ENCODE data around the gene ARAP1. TPM values are rescaled to one million over a fixed set of nuclear protein-coding genes. Genes with fewer than 3 reads are reported as not detected.

ARAP1 gene
- polyA plus RNA-seq, 3 donors from 2014 or later = 4.7 to 34.6 (median 16.4) TPM

DNA sequence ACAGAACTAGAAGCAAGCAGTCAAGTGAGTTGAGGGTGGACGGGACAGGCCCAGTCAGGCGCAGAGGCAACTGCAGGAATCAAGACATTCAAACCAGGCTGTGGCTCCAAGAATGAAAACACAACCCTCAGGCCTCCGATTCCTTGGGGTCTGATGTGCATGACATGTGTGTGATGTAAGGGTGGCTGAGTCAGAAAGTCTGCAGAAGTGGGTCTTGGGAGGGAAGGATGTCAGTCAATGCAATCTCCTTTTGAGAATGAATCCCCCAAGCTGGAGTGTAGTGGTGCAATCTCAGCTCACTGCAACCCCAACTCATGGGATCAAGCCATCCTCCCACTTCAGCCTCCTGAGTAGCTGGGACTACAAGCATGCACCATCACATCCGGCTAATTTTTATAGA lies 62.0 kb downstream of the ARAP1 start:
- Mint-ChIP-seq H3K27me3 (ENCODE audit: low read depth in 3 of 3) (peaks cover 0 to 13% (median 5%) of the 10 kb centered on the region in 3 donors), H3K27ac (peak overlapping the region in 5 of 6 donors; percentile 52 to 93 (median 60)), H3K4me3 (no peak overlapping the region), H3K4me1 (peaks cover 21 to 35% of the 10 kb centered on the region in 2 donors), H3K36me3 (peaks cover 10 to 45% (median 11%) of the 10 kb centered on the region in 3 donors), H3K9me3 (no peaks in the 10 kb centered on the region)
- no peak for DNase-seq

DNA sequence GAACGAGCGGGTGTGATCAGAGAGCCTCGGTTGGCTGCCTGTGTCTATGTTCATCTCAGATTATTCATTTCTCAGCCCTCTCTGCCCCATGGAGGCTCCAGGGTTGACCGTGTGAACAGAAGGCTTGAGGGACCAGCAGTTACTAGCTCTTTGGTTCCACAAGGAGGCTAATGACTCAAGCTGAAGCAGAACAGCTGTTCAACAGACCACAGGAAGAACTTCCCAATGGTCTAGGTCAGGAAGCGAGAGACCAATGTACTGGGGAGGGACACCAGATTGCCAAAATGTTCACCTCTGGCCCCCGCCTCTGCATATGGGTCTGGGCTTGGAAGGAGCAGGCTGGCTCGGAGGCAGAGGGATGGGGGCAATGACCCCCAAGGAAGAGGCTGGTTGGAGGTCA lies 63.3 kb downstream of the ARAP1 start:
- no peaks in the 10 kb centered on the region for H3K9me3 Mint-ChIP-seq
- H3K4me3 Mint-ChIP-seq = no peak overlapping the region
- H3K4me1 Mint-ChIP-seq = peaks cover 17 to 25% of the 10 kb centered on the region in 2 donors
- H3K36me3 Mint-ChIP-seq = peaks cover 4 to 36% (median 5%) of the 10 kb centered on the region in 3 donors
- peaks cover 0 to 12% (median 2%) of the 10 kb centered on the region in 3 donors for H3K27me3 Mint-ChIP-seq (ENCODE audit: low read depth in 3 of 3)
- H3K27ac Mint-ChIP-seq = peak overlapping the region in 3 of 6 donors; percentile 35 to 46 (median 43)
- DNase-seq = no peak

DNA sequence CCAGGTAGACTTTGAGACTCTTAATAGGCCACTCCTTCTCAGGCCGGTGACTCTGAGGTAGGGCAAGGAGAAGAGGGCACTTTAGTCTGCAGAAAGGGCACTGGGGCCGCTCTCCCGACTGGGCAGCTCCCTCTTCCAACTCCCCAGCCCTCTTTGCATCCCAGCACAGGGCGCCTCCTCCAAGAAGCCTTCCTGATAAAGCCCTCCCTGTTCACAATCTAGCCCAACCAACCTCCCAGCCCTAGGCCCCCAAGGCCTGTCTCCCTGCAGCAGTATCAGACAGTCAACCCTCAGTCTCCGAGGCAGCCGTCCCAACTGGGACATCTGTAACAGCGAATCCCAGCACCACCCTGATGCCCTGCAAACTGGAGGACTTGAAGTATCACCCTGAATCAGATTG lies 63.7 kb downstream of the ARAP1 start:
- H3K27ac Mint-ChIP-seq = peak overlapping the region in 5 of 6 donors; percentile 40 to 80 (median 58)
- no peak for DNase-seq
- H3K27me3 Mint-ChIP-seq (ENCODE audit: low read depth in 3 of 3) = peaks cover 0 to 12% (median 2%) of the 10 kb centered on the region in 3 donors
- H3K9me3 Mint-ChIP-seq = no peaks in the 10 kb centered on the region
- H3K36me3 Mint-ChIP-seq = peaks cover 4 to 36% (median 5%) of the 10 kb centered on the region in 3 donors
- H3K4me3 Mint-ChIP-seq = no peak overlapping the region
- H3K4me1 Mint-ChIP-seq = peaks cover 20 to 23% of the 10 kb centered on the region in 2 donors

DNA sequence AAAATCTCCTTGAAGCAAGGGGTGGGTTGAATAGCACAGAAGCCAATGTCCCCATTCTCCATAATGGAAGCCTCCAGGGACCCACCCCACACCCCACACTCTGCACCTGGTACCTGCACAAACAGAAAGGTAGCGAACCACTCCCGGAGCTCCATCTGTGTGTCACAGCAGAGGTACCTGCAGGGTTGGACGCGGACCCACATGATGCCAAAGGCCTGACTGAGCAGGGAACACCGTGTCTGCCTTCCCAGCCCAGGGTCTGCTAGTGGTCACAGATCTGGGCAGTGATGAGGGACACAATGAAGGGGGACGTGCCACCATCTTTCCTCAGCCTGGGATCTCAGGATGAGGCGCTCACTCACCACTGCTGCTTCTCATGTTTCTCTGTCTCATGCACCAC lies 64.9 kb downstream of the ARAP1 start:
- no peaks in the 10 kb centered on the region for H3K9me3 Mint-ChIP-seq
- peak overlapping the region in 4 of 6 donors; percentile 55 to 84 (median 74) for H3K27ac Mint-ChIP-seq
- peaks cover 0 to 10% (median 3%) of the 10 kb centered on the region in 3 donors for H3K27me3 Mint-ChIP-seq (ENCODE audit: low read depth in 3 of 3)
- no peak overlapping the region for H3K4me3 Mint-ChIP-seq
- H3K36me3 Mint-ChIP-seq = peaks cover 0 to 30% (median 5%) of the 10 kb centered on the region in 3 donors
- peaks cover 20 to 25% of the 10 kb centered on the region in 2 donors for H3K4me1 Mint-ChIP-seq
- DNase-seq = no peak

DNA sequence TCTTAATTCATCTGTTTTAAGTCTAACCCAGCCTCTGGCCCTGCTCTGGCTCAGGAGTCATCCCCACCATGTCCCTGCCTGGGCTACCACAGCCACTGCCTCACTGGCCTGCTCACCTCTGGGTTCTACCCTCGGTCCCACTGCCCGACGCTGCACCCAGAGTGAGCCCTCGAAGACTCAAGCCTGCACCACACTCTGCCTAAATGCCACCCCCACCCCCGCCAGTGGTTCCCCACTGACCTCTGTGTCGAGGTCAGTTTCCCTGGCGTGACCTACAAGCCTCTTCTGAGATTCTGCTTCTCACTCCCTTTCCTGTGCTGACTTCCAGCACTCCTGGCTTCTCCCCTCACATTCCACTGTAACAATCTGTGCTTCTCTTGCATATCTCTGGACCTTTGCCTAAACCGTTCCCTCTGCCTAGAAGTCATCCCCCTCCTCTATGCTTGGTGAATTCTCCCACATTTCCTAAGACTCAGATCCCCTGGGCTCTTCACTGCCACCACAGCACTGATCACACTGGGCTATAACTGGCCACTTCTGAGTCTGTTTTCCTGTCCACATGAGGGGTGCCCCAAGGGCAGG lies 65.5 kb downstream of the ARAP1 start:
- DNase-seq = no peak
- Mint-ChIP-seq H3K9me3 (no peaks in the 10 kb centered on the region), H3K27ac (peak overlapping the region; percentile 20 to 84 (median 58)), H3K36me3 (peaks cover 0 to 29% (median 5%) of the 10 kb centered on the region in 3 donors), H3K4me3 (no peak overlapping the region), H3K27me3 (ENCODE audit: low read depth in 3 of 3) (peaks cover 0 to 10% (median 5%) of the 10 kb centered on the region in 3 donors), H3K4me1 (peaks cover 20 to 31% of the 10 kb centered on the region in 2 donors)

DNA sequence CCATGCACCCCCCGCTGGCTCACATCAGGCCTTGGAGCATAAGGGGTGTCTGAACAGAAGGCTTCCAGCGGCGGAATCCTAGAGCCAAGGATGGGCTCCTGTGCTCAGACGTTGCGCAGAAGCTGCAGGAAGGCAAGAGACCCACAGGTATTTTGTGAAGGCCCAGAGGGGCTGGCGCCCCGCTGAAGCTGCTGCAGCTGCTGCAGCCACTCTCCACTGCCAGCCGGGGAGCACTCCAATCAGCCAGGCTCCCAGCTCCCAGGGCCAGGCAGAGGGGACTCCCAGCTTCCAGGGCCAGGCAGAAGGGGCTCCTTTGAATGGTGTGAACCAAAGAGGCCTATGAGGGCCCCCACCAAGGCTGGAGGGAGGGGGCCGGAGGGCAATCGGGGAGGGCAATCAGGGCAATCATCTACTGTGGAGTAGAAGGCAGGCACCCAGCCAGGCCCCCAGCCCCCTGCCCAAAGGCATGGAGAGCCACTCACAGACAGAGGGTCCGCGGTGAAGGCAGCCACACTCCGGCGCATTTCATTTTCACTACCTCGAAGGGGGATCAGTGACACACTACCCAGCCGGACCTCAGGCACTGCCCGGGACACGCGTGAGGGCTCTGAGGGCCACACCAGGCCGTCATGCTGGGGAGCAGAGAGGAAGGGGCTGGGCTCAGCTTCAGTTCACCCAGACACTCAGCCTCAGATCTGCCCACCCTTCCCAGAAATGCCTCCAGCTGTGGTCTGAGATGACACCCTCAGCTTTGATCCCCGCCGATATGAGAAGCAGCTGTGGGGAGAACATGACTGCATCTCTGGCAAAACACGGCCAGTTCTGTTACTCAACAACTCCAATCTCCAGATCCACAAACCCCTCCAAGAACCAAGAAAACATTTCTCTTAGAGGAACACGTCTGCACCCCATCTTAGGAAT lies 66.4 kb downstream of the ARAP1 start:
- DNase-seq = no peak

DNA sequence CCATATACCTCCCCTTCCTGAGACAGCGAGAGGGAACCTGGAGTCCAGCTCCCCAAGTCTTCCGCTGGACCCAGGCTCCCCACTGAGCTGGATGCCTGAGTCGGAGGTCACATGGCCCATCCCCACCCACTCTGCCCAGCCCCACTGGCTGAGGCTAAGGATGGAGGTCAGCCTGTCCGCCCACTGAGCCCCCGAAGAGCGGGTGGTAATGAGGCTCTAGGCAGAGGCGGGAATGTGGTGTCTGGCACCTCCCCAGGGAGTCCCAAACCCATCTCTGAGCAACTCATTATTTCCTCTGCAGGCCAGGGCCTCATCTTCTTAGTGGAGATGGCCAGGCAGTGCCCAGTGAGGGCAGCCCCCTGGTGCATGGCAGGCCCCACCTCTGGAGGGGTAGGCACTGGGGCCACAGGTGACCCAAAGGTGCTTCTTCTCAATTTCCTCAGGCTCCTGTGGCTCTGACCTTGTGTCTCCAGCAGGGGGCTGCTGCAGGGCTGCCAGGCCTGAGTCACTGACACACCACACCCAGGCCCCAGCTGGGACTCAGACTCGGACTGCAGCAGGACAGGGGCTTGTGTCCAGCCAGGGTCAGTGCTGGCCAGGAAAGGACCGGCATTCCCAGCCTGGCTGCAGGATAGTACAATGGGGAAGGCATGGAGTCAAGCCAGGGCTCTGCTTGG lies 67.8 kb downstream of the ARAP1 start:
- Mint-ChIP-seq H3K9me3 (no peaks in the 10 kb centered on the region), H3K36me3 (peaks cover 0 to 14% (median 0%) of the 10 kb centered on the region in 3 donors), H3K4me1 (peaks cover 11 to 25% of the 10 kb centered on the region in 2 donors), H3K4me3 (no peak overlapping the region), H3K27ac (peak overlapping the region in 1 of 6 donors; percentile 67), H3K27me3 (ENCODE audit: low read depth in 3 of 3) (peaks cover 6 to 15% (median 13%) of the 10 kb centered on the region in 3 donors)
- DNase-seq = peak in 2 of 3 donors; percentile 25 to 39

More for the DNA sequence above, 66.4 kb downstream of the ARAP1 start:
- peaks cover 0 to 24% (median 5%) of the 10 kb centered on the region in 3 donors for H3K36me3 Mint-ChIP-seq
- H3K9me3 Mint-ChIP-seq = no peaks in the 10 kb centered on the region
- H3K4me3 Mint-ChIP-seq = no peak overlapping the region
- peaks cover 16 to 29% of the 10 kb centered on the region in 2 donors for H3K4me1 Mint-ChIP-seq
- H3K27ac Mint-ChIP-seq = peak overlapping the region; percentile 20 to 84 (median 58)
- peaks cover 2 to 12% (median 11%) of the 10 kb centered on the region in 3 donors for H3K27me3 Mint-ChIP-seq (ENCODE audit: low read depth in 3 of 3)

DNA sequence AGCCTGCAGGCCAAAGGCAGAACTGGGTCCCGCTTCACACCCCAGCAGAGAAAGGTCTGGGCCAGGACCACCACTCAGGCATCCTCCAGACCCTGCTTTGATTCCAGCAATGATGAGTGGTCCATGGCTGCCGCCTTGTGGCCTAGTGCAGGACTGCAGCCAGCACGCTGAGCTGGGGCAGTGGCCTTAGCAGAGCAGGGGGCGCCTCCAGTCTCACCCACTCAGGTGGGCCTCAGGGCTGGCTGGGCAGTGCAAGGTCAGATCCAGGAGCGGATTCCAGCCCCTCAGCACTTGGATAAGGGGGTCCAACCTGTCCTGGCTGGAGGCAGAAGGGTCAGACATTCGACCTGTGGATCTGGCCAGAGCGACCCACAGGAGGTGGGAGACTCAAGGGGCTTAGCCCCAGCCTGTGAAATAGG lies 68.4 kb downstream of the ARAP1 start:
- DNase-seq = peak; percentile 42 to 57 (median 44)
- Mint-ChIP-seq H3K4me3 (no peak overlapping the region), H3K27ac (peak overlapping the region in 4 of 6 donors; percentile 40 to 70 (median 56))

DNA sequence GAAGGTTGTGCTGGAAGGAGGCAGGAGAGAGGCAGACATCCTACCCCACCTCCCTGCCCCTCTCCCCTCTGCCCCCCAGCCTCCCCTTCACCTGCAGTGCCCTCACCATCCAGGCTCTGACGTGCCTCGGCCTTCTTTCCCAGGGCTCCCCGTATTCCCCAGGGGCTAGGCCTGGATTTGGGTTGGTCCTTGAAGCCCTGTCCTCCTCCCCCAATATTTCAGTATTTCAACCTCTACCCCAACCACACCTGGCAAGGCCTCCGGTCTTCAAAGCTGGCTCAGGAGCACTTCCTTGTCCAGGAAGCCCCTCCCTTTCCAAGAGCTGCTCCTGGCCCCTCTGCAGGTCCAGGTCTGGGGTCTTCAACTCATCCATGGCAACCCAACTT lies 69.4 kb downstream of the ARAP1 start:
- Mint-ChIP-seq H3K36me3 (peaks cover 0 to 14% (median 0%) of the 10 kb centered on the region in 3 donors), H3K9me3 (peaks cover 0 to 1% (median 0%) of the 10 kb centered on the region in 6 donors), H3K4me3 (no peak overlapping the region), H3K4me1 (peaks cover 13 to 25% of the 10 kb centered on the region in 2 donors), H3K27me3 (ENCODE audit: low read depth in 3 of 3) (peaks cover 14 to 24% (median 15%) of the 10 kb centered on the region in 3 donors), H3K27ac (no peak overlapping the region)
- DNase-seq = no peak

More for the DNA sequence above, 68.4 kb downstream of the ARAP1 start:
- H3K36me3 Mint-ChIP-seq = peaks cover 0 to 14% (median 0%) of the 10 kb centered on the region in 3 donors
- peaks cover 6 to 20% (median 13%) of the 10 kb centered on the region in 3 donors for H3K27me3 Mint-ChIP-seq (ENCODE audit: low read depth in 3 of 3)
- H3K4me1 Mint-ChIP-seq = peaks cover 11 to 25% of the 10 kb centered on the region in 2 donors
- H3K9me3 Mint-ChIP-seq = no peaks in the 10 kb centered on the region

DNA sequence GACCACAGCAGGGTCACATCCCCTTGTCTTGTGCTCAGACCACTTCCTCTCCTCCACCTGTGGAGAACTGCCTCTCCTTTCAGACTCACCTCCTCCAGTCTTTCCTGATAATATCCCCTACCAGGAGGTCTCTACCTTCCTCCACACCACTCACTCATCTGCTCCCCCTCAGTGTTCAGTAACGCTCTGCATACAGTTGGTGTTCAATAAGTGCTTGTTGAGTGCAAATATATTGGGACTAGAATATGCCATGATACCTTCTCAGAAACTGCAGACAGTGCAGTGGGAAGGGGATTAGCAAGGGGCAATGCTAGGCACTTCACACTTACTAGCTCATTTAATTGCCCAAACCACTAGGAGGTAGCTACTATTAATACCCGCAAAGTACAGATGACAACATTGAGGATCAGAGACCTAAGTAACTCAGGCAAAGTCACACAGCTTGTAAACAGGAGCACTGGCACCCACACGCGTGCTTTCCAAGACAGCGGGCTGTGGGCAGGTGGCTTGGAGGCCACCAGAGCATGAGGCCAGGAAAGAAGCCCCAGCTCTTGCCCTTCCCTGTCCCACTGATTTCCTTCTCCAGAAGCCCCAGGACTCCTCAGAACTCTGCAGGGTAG lies 69.9 kb downstream of the ARAP1 start:
- Mint-ChIP-seq H3K36me3 (peaks cover 0 to 14% (median 0%) of the 10 kb centered on the region in 3 donors), H3K27me3 (ENCODE audit: low read depth in 3 of 3) (peaks cover 17 to 28% (median 17%) of the 10 kb centered on the region in 3 donors), H3K9me3 (peaks cover 0 to 1% (median 0%) of the 10 kb centered on the region in 6 donors), H3K4me3 (no peak overlapping the region), H3K27ac (peak overlapping the region in 3 of 6 donors; percentile 1 to 67 (median 24)), H3K4me1 (peaks cover 13 to 25% of the 10 kb centered on the region in 2 donors)
- no peak for DNase-seq

DNA sequence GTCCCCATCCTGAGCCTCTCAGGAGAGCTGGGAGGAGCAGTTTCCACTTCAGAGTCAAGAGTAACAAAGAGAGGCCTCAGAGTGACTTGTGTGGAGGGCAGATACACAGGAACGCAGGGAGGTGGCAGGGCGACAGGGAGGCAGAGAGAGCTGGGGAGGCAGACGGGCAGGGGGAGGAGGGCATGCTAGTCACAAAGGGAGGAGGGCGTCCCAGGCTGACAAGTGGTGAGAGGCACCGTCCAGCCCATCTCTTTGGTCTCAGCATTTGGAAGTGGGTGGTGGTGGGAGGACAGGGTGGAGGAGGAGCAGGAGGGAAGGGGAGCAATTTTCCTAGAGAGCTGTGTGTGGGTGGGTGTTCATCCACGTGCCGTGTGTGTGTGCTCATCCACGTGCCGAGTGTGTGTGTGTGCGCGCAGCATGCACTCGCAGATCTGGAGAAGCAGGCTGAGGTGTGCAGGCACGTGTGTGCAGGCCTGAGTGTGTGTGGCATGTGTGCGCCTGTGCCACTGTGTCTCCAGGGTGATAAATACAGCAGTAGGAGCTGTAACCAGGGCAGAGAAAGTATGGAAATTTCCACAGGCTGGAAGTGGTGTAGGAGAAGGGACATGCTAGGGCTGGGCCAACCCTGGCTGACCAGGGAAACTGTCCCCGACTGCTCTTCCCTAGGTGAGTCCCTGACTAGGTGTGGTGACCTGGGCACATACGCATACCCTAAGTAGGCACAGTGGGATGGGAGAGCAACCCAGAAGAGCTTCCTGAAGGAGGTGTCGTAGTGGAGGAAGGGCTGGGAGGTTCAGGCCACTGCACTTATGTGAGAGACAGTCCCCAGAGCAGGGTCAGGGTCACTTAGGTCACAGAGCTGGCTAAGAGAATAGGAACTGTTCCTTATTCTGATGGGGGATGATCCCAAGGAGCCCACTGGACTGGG lies 70.7 kb downstream of the ARAP1 start:
- H3K9me3 Mint-ChIP-seq = peaks cover 0 to 1% (median 0%) of the 10 kb centered on the region in 6 donors
- H3K27me3 Mint-ChIP-seq (ENCODE audit: low read depth in 3 of 3) = peaks cover 15 to 34% (median 23%) of the 10 kb centered on the region in 3 donors
- no peak for DNase-seq
- H3K4me1 Mint-ChIP-seq = peaks cover 10 to 18% of the 10 kb centered on the region in 2 donors
- peaks cover 0 to 8% (median 0%) of the 10 kb centered on the region in 3 donors for H3K36me3 Mint-ChIP-seq
- no peak overlapping the region for H3K4me3 Mint-ChIP-seq
- peak overlapping the region in 5 of 6 donors; percentile 13 to 77 (median 27) for H3K27ac Mint-ChIP-seq

DNA sequence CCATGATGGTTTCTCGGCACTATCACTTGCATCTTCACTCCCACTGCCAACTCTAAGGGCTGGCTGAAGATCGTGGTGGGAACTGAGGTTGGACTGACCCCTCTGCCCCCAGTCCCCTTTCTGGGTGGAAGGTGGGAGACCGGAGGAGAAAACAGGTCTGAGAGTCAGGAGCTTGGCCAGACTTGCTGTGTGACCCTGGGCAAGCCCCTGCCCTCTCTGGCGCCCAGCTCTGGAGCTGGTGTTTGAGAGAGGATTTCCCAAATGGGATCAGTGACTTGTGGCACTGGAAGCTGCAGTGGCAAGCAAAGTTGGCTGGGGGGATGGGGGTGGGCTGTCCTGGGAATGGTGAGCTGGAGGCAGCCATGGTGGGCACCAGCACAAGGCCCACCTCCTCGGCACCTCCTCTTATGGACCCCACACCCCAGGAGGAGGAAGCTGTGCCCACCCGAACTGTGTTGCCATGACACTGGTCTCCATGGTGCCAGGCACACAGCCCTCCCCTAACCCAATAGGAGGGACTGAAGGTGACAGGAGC lies 71.5 kb downstream of the ARAP1 start:
- no peak for DNase-seq

More for the DNA sequence above, 71.5 kb downstream of the ARAP1 start:
- peaks cover 0 to 1% (median 0%) of the 10 kb centered on the region in 6 donors for H3K9me3 Mint-ChIP-seq
- peaks cover 0 to 3% (median 0%) of the 10 kb centered on the region in 3 donors for H3K36me3 Mint-ChIP-seq
- H3K27me3 Mint-ChIP-seq (ENCODE audit: low read depth in 3 of 3) = peaks cover 12 to 37% (median 27%) of the 10 kb centered on the region in 3 donors
- H3K4me1 Mint-ChIP-seq = peaks cover 10 to 13% of the 10 kb centered on the region in 2 donors
- no peak overlapping the region for H3K4me3 Mint-ChIP-seq
- peak overlapping the region in 2 of 6 donors; percentile 23 to 77 for H3K27ac Mint-ChIP-seq
